Coronary artery (tissue), 2 donors: ENCODE measurements around the gene DPH2.

ENCODE experiments used
- DNase-seq: peaks from one replicate; pipeline ENCODE4 v3.0.0-alpha.2; 2017; ENCODE audit warnings: low spot score
- H3K27ac ChIP-seq, 2 donors: fragments of 200-600 bp; sonication (generic); one replicate each; pipeline ENCODE4 v1.5.1; 2016 to 2019
- H3K4me3 ChIP-seq: fragments of 200-600 bp; sonication (generic); 2 replicates; pipeline ENCODE4 v1.5.1; 2016; ENCODE audit warnings: mild to moderate bottlenecking, moderate library complexity
- CTCF ChIP-seq: fragments of 200-600 bp; sonication (generic); IDR thresholded peaks from one replicate; pipeline ENCODE4 v1.5.1; 2019; ENCODE audit warnings: antibody characterized with exemption

Gene DPH2

DNA sequence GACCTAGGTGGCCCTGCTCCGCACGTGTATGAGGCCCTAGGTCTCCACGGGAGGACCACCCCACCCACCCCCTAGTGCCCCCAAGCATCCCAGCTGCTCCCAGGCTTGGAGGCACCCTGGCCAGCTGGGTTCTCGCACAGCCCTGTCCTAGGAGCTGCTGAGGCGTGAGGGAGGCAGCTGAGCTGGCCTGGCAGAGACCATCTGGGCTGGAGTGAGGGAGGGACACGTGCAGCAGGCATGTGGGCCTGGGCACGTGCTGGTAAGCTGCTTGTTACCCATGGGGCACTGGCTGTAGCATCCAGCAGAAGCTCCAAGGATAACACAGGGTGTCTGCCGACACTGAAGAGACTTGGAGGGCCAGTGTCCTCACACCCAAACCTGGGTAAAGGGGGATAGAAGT, 51.3 kb downstream of the DPH2 start:
- no peak overlapping the region for H3K27ac ChIP-seq
- DNase-seq, result no peak
- no peak for TF ChIP-seq CTCF
- no peak overlapping the region for H3K4me3 ChIP-seq

- no peak for DNase-seq
- no peak overlapping the region for H3K4me3 ChIP-seq
- TF ChIP-seq CTCF, result no peak
- H3K27ac ChIP-seq, result no peak overlapping the region
Measured at GRCh38 chr1:44021581-44022321, 51.9 kb downstream of the DPH2 start.
